Left ventricle myocardium inferior (tissue), 1 donor: Measurements from ENCODE around the gene DGUOK. TPM values are rescaled to one million over a fixed set of nuclear protein-coding genes. Genes with fewer than 3 reads are reported as not detected.

ENCODE experiments used
- DNase-seq: peaks from one replicate; pipeline ENCODE4 v3.0.0-alpha.2; 2020
- H3K27ac ChIP-seq: fragments of 200-600 bp; replicated peaks from 2 replicates; pipeline ENCODE4 v1.8.0; 2021
- H3K27me3 ChIP-seq: fragments of 200-600 bp; 2 replicates; pipeline ENCODE4 v1.8.0; 2021; ENCODE audit warnings: low read depth
- H3K36me3 ChIP-seq: fragments of 200-600 bp; 2 replicates; pipeline ENCODE4 v1.8.0; 2021
- H3K4me1 ChIP-seq: fragments of 200-600 bp; 2 replicates; pipeline ENCODE4 v1.8.0; 2021
- H3K4me3 ChIP-seq: fragments of 200-600 bp; 2 replicates; pipeline ENCODE4 v1.8.0; 2021; ENCODE audit warnings: mild to moderate bottlenecking, moderate library complexity
- H3K9me3 ChIP-seq: fragments of 200-600 bp; replicated peaks from 2 replicates; pipeline ENCODE4 v1.8.0; 2021
- intact Hi-C: fragments of 100-400 bp; cut with micrococcal nuclease; formaldehyde crosslinking; loops from one replicate; pipeline ENCODE4 v1.11.0; 2022
- total RNA-seq: library from RNA; stranded (reverse); fragmentation: NEBNext Ultra II Directional; extraction: Animal tissue kit (Norgen Biotek cat#: 25700); gene quantifications from one replicate; pipeline ENCODE4 v1.2.1, GENCODE V29; 2021
- TF ChIP-seq, protein P1 (sequence below): fragments of 200-600 bp; IDR thresholded peaks from 2 replicates; pipeline ENCODE4 v1.8.0; 2021; ENCODE audit warnings: antibody characterized with exemption, mild to moderate bottlenecking, borderline replicate concordance
- donor health status: DM: no; HTN: yes; CAD: no; lungs with severe emphysema.

The DGUOK gene
- total RNA-seq, 1 donor from 2014 or later = 21.9 TPM

DNA sequence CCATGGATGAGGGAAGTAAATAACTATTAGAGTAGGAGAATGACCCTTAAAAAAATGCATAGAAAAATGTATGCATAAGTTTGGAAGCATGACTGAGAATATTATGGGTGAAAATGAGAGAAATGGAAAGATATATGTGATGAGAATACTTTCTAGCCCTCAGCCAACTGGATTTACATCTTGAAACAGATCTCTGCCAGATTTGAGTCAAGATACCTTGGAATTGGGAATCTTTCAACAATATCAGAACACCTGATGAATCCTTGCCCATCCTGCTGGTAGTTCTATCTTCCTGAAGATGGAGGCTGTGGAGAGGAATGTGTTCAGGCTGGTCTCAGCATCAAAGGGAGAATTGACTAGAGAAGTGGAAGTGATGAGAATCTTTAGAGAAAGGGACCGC lies 63.9 kb downstream of the DGUOK start:
- H3K27ac ChIP-seq = no peak overlapping the region
- no peaks in the 10 kb centered on the region for H3K9me3 ChIP-seq
- H3K36me3 ChIP-seq = no peaks in the 10 kb centered on the region
- peaks cover 33% of the 10 kb centered on the region for H3K4me1 ChIP-seq
- no peak overlapping the region for H3K4me3 ChIP-seq
- TF ChIP-seq, protein P1, sequence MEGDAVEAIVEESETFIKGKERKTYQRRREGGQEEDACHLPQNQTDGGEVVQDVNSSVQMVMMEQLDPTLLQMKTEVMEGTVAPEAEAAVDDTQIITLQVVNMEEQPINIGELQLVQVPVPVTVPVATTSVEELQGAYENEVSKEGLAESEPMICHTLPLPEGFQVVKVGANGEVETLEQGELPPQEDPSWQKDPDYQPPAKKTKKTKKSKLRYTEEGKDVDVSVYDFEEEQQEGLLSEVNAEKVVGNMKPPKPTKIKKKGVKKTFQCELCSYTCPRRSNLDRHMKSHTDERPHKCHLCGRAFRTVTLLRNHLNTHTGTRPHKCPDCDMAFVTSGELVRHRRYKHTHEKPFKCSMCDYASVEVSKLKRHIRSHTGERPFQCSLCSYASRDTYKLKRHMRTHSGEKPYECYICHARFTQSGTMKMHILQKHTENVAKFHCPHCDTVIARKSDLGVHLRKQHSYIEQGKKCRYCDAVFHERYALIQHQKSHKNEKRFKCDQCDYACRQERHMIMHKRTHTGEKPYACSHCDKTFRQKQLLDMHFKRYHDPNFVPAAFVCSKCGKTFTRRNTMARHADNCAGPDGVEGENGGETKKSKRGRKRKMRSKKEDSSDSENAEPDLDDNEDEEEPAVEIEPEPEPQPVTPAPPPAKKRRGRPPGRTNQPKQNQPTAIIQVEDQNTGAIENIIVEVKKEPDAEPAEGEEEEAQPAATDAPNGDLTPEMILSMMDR = no peak
- H3K27me3 ChIP-seq = no peaks in the 10 kb centered on the region
- intact Hi-C loops = no loop called here
- DNase-seq = no peak

DNA sequence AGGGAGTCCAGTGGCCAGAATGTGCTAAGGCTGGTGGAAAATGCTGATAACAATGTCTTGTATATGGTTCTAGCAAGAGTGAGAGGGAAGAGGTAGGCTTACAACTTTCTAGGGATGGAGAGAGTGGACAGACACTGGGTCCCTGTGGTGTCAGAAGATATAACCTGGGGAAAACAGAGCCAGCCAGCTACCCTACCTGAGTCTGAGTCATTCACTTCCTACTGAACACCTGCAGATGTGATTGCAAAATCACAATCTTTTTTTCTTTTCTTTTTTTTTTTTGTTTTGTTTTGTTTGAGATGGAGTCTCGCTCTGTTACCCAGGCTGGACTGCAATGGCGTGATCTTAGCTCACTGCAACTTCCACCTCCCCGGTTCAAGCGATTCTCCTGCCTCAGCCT lies 65.4 kb downstream of the DGUOK start:
- H3K36me3 ChIP-seq = no peaks in the 10 kb centered on the region
- no peak for DNase-seq
- H3K9me3 ChIP-seq = no peaks in the 10 kb centered on the region
- H3K4me1 ChIP-seq = peaks cover 18% of the 10 kb centered on the region
- no peaks in the 10 kb centered on the region for H3K27me3 ChIP-seq
- TF ChIP-seq, protein P1 = no peak
- H3K4me3 ChIP-seq = no peak overlapping the region
- H3K27ac ChIP-seq = no peak overlapping the region
- intact Hi-C loops = no loop called here

DNA sequence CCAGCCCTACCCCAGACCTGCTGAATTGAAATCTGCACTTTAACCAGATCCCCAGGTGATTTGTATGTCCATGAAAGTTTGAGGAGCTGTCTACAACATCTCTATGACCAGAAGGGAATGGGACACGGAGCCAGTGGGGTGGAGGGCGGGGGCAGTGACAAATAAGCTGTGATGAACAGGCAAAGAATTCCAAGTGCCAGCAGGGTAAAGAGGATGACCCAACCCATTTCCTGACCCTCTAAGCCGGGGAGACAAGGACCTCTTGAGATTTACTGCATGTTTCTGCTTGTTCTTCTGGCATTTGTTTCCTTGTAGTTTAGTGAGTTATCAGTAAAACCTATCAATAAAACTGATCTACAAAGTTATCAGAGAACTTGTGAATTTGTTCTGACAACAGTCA lies 66.7 kb downstream of the DGUOK start:
- H3K4me1 ChIP-seq = peaks cover 5% of the 10 kb centered on the region
- DNase-seq = no peak

GRCh38 chr2:73993778-73994177 lies 67.1 kb downstream of the DGUOK start:
- intact Hi-C loops = no loop called here

More for the DNA sequence above, 66.7 kb downstream of the DGUOK start:
- Histone ChIP-seq H3K4me3 (no peak overlapping the region), H3K27ac (no peak overlapping the region), H3K27me3 (no peaks in the 10 kb centered on the region), H3K36me3 (no peaks in the 10 kb centered on the region), H3K9me3 (no peaks in the 10 kb centered on the region)
- TF ChIP-seq, protein P1 = no peak
- intact Hi-C loops = no loop called here

GRCh38 chr2:73994178-73994831 lies 67.6 kb downstream of the DGUOK start:
- DNase-seq = no peak
- H3K9me3 ChIP-seq = no peaks in the 10 kb centered on the region
- no peak overlapping the region for H3K27ac ChIP-seq
- TF ChIP-seq, protein P1 = no peak
- intact Hi-C loops = no loop called here
- H3K27me3 ChIP-seq = no peaks in the 10 kb centered on the region
- no peaks in the 10 kb centered on the region for H3K36me3 ChIP-seq
- H3K4me1 ChIP-seq = peaks cover 3% of the 10 kb centered on the region
- no peak overlapping the region for H3K4me3 ChIP-seq

More at GRCh38 chr2:73993778-73994177, 67.1 kb downstream of the DGUOK start:
- no peaks in the 10 kb centered on the region for H3K27me3 ChIP-seq
- H3K4me1 ChIP-seq = peaks cover 3% of the 10 kb centered on the region
- no peak overlapping the region for H3K4me3 ChIP-seq
- no peaks in the 10 kb centered on the region for H3K36me3 ChIP-seq
- TF ChIP-seq, protein P1 = no peak
- DNase-seq = no peak
- no peaks in the 10 kb centered on the region for H3K9me3 ChIP-seq
- H3K27ac ChIP-seq = no peak overlapping the region
